ENCODE data around the gene EML4.
"Not testable (repeated sequence)": the region's sequence is repeated elsewhere in the genome, so short reads cannot be mapped to it uniquely, and the experiment has no call there.

GRCh38 chr2:42334865-42335264 lies 165.7 kb downstream of the EML4 start:
- TF ChIP-seq CTCF (IDR thresholded peaks at IDR 0.05); POLR2AphosphoS5 (IDR thresholded peaks at IDR 0.05; ENCODE audit: low read depth, low read length): not testable (repeated sequence)

Data from Panc1 (cell line).